Bone marrow (tissue), 2 donors: ENCODE data around the gene FBN2.
"Not testable (repeated sequence)": the region's sequence is repeated elsewhere in the genome, so short reads cannot be mapped to it uniquely, and the experiment has no call there.

Experiments
- DNase-seq, 2 donors: peaks; one replicate each; lab custom pipeline; 2025; lab: John Stamatoyannopoulos, UW

FBN2 gene

DNA sequence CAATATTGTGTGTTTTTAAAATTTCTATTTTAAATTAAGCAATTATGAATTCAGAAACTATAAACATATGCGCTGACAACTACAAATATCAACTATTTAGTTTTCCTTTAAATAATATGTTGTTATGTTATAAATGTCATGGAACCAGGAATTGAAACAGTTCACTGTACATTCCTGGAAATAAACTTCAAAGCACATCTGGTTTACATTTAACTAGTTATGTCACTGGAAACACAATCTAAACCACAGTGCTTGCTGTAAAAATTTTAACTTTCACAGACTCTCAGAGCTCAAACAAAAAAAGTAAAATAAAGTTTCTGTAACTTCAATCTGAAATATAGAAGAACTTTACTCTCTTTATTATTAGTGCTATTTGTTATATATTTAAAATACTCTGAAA, 179.2 kb downstream of the FBN2 start:
- no peak for DNase-seq

- DNase-seq: no peak
These were observed 180.8 kb downstream of the FBN2 start for GRCh38 chr5:128357226-128357625.

GRCh38 chr5:128355961-128356360, 182.1 kb downstream of the FBN2 start:
- no peak for DNase-seq

DNA sequence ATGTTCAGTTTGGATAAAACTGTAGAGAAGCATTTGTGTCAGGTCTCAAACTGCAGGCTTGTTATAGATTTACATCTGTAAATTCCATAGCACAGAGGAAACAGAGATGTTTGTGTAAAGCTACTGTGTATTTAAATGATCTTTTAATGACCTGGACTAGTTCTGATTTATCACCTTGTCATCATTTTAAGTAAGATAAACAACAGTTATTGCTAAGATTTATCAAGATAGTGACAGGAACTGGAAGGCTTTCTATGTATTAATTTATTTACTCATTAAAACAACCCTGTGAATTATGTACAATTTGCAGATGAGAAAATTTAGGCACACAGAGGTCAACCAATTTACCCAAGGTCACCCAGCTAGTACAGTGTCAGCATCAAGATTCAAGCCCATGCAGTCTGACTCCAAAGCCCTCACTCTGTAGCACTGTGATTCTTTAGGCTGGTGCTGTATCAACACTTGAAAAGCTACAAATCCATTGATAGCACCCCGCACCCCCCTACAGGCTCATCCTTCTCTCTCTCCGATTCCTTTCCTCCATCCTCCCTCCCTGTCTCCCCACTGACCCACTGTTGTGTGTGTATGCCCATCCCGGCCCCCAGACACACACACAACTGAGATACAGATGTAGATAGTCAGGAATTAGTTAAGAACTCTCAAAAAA, 184.5 kb downstream of the FBN2 start:
- no peak for DNase-seq

DNA sequence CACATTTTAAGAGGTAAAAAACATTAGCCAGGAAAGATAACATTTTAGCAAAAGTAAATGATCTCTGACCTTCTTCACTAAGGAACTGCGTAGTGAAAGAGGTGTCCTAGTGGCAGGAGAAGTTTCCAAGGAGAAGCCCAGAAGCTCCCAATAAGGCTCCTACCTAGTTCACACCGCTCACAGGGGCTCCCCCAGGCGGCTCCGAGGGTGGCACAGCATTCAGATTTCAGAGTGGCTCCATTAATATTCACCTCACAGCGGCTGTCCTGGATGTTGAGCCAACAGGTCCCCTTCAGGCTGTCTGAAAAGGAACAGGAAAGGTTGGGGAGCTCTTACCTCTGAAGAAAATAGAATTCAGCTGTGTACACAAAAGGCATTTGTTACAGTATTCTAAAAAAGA, 187.3 kb downstream of the FBN2 start:
- no peak for DNase-seq

DNA sequence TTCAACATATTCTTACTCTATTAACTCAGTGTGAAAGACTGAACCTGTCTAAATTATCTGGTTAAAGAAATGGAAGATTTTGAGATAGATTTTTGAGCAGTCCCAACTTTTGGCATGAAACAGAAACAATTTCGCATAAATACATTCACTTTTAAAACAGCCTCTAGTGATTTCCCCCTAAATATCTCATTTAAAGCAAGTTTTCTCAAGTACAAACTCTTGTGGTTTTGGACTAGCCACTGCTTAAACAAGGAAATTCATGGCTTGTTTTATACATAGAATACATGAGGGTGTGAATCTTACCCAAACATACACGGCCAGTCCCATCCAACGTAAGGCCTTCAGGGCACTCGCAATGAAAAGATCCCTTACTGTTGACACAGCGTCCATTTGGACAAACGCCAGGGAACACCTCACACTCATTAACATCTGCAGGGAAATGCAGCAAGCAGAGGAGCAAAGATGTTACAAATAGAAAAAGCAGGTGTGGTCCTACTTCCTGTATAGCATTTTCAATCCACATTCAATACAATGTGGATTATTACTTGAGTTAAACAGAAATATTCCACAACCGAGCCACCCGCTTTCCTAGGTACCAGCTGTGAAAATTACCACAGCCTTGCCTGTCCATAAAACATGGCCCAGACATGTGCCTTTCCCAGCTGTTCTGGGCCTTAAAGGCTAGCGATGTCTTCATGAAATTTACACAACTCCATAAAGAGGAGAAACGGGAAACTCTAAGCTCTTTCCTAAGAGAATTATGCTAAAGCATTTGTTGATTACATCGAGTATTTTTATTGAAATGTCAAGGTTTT, 188.8 kb downstream of the FBN2 start:
- no peak for DNase-seq

DNA sequence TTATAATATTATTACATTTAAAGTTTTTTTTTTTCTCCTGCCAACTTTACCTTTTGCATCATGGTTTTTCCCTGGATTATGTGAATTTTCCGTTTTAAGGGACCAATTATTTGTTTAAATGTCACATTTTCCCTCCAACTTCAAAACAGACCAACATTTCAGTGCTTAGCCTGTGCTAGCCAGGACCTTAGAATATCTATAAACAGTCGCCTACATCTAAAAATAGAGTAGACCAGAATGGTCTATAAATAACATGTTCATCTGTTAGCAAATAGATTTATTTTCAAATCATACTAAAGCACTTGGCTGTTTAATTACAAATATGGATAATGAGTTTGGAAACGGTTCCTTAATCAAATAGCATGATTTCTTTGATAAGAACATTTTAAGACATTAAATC, 192.0 kb downstream of the FBN2 start:
- DNase-seq: no peak

- DNase-seq: no peak
These were observed 192.8 kb downstream of the FBN2 start for GRCh38 chr5:128345247-128345646.

- no peak for DNase-seq
These were observed 194.9 kb downstream of the FBN2 start for GRCh38 chr5:128343168-128343567.

- DNase-seq: no peak
These were observed 197.0 kb downstream of the FBN2 start for GRCh38 chr5:128341056-128341455.

DNA sequence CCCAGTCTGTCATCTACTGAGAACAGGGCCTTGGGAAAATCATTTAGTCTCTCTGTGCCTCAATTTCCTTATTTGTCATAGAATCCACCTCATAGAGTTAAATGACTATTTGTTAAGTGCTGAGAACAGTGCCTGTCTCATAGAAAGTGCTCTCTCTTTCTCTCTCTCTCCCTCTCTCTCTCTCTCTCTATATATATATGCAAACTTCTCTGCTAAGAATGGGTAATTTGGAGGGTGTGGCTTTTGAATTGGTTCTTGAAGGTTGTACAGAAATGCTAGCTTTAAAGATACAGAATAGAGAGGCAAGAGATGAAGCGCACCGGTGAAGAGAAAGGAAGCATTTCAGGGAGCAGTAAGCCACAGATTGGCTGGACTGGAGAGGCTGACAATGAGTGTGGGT, 197.4 kb downstream of the FBN2 start:
- no peak for DNase-seq

DNA sequence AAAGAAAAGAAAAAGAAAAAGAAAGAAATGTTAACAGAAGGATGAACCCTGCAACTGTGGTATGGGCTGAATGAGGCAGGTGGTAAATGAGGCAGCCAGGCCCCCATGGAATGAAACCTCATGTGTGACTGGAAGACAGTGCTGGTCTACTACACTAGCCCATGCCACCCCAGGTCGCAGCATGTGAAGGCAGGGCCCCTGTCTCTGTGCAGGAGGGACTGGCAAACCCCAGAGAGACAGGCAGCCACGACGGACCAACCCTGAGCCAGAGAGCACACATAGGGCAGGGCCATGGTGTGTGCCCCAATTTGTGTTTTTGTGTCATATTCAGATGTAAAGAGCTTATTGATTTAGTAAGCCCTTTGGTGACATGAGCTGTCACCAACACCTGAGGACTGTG, 198.5 kb downstream of the FBN2 start:
- no peak for DNase-seq

DNA sequence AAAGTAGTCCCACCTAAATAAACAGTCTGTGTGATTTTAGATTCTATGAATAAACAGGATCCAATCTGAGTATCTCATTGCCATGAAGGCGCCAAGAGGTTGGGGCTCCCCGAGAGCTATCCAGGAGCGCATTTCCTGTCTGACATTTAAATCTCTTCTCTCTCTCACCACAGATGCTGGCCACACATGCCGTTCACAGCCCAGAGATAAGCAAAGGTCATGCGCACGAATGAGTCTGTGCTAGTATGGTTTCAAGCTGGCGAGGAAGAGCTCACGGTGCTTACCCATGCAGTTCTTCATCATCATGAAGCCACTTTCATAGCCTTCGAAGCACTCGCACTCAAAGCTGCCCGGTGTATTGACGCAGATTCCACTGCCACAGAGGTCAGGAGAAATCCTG, 199.4 kb downstream of the FBN2 start:
- DNase-seq: no peak

DNA sequence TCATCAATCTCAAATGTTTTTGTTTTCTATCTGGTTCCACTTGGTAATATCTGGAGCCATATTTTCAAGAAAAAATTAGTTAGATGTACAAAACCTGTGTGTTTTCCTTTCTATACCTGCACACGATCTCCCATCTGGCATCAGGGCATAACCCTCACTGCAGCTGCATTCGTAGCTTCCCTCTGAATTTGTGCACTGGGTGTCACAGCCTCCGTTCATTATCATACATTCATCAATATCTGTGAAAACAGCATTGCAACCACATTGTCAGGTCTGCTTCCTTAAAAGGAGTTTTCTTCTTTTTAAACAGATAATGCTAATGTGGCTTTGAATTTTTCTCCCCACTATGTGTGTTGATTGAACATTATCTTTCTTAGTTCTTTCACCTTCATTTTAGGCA, 202.7 kb downstream of the FBN2 start:
- DNase-seq: no peak

- no peak for DNase-seq
These were observed 203.9 kb downstream of the FBN2 start for GRCh38 chr5:128334010-128334716.

- no peak for DNase-seq
These were observed 206.8 kb downstream of the FBN2 start for GRCh38 chr5:128331261-128331660.

DNA sequence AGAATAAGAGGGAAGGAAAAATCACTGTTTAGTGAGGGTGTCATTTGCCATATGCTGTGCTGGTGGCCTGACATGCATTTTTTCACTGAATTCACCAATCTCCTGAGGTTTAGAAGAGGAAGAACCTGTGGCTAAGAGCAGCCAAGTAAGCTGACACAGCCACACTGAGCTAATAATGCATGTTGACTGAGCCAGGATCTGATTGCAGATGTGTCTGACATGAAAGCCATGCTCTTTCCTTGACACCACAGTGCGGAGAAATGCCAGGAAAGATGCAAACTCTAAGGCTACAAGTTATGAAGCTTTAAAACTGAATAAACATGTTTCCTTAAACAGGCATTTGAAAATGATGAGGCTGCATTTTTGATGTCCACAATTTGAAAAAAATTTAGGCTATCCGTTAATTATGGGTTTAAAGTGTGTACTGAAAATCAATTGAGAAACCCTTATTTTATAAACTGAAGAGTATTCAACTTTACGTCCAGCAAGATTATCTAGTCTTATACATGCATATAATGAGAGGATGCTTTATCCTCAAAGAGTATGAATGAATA, 208.6 kb downstream of the FBN2 start:
- DNase-seq: no peak

DNA sequence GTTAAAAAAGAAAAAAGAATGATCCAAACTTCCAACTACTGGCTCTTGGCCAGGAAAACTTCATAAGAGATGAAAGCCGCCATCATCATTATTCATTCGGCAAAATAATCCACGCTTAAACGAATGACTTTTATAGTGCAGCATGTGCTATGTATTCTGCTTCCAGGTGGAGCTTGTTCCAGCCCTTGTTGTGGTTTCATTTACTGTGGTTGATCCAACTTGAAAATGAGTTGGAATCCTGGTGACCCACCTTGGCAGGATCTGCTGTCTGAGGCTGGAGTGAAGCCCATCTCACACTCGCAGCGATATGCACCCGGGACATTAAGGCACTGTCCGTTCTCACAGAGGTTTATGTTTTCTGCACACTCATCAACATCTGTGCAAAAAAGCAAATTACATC, 209.6 kb downstream of the FBN2 start:
- DNase-seq: no peak

GRCh38 chr5:128328007-128328406, 210.0 kb downstream of the FBN2 start:
- no peak for DNase-seq

GRCh38 chr5:128321418-128321817, 216.6 kb downstream of the FBN2 start:
- DNase-seq: not testable (repeated sequence)

DNA sequence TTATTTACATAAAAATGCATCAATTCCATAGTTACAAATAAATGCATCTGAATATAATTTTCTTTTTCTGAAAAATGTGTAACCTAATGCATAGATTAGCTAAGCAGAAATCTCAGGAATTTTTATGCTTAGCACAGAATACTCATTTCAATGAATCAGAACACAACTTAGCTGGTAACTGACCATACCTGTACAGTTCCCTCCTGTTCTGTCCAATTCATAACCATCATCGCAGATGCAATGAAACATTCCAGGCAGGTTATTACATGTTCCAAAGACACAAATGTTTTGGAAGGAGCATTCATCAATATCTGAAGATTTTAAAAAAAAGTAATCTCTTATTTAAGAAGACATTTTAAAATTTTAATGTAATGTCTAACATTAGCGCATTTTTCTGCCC, 219.4 kb downstream of the FBN2 start:
- no peak for DNase-seq

DNA sequence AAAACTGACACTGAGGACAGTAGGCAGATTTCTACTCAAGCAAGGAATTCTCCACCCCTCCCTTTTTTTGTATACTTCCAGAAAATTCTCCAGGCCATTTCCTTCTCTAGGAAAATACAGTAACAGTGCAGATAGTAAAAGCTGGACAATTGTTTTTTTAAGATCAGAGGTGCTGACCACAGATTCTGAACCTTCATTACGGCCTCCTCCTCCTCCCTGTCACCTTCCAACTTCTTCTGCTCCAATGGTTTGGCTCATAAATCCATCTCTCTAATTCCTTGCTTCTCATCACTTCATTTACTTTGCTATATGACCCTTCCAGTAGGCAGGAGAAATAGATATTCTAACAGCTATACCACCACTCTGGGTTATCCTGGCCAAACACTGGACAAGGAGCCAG, 220.6 kb downstream of the FBN2 start:
- DNase-seq: no peak

GRCh38 chr5:128315671-128316070, 222.4 kb downstream of the FBN2 start:
- no peak for DNase-seq
